ENCODE data around the gene SPI1. TPM values are rescaled to one million over a fixed set of nuclear protein-coding genes. Genes with fewer than 3 reads are reported as not detected.

The SPI1 gene
- total RNA-seq, 1 experiment from 2014 or later: not detected

DNA sequence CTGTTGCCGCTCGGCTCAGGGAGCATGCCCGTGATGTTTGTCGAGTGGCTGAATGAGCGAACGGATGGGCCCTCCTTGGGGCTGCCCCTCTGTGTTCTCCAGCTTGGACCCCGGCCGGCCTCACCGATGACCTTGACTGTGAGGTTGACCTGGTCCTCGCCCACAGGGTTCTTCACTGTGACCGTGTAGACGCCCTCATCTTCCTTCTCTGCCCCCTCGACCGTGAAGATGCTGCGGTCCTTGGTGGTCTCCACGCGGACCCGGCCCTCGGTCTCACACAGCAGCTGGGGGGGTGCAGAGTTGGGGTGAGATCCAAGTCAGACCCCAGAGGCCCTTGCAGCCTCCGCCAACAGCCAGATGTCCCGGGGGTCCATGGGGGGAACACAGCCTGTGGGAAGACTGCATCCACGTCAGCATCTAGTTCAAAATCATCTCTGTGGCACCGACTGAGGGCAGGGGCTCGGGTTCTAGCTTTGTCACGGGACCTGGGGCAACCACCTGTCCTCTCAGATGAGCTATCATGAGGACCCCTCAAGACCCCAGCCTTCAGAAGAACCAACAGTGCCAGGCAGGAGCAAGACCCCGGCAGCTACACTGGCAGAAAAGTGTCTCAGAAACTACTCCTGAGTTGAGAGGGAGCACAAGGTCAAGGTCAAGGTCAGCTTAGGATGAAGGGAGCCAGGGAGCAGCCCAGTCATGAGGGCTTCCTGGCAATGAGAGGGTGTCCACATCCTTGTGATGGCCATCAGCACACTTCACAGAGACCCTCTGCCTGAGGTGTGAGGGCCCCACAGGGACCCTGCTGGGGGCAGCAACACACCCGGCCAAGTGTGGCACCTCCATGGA, 39.7 kb downstream of the SPI1 start:
- Histone ChIP-seq H3T11ph (ENCODE audit: low read length) (no peak overlapping the region), H2BK12ac (ENCODE audit: insufficient read length, low read depth, low read length) (no peak overlapping the region), H2BK15ac (ENCODE audit: low read depth, low read length) (no peak overlapping the region), H3K27ac (ENCODE audit: insufficient read length, low read depth, low read length) (no peak overlapping the region), H2AFZ (ENCODE audit: low read length) (no peak overlapping the region), H3K27me3 (ENCODE audit: insufficient read depth, low read length) (no peaks in the 10 kb centered on the region), H3K9me3 (ENCODE audit: control insufficient read depth, low read depth, low read length) (no peaks in the 10 kb centered on the region), H4K91ac (ENCODE audit: insufficient read length, low read depth, low read length) (no peak overlapping the region), H4K20me1 (ENCODE audit: control insufficient read depth, insufficient read depth, insufficient read length) (no peaks in the 10 kb centered on the region), H3K79me2 (ENCODE audit: insufficient read depth, low read length) (no peaks in the 10 kb centered on the region), H3K18ac (ENCODE audit: insufficient read length, low read depth, low read length) (no peak overlapping the region), H4K8ac (replicated peaks; ENCODE audit: insufficient read length, low read depth, low read length) (no peak overlapping the region), H3K4me1 (ENCODE audit: insufficient read depth, low read length) (no peaks in the 10 kb centered on the region), H3K4ac (ENCODE audit: low read depth, low read length) (no peak overlapping the region), H3K23ac (ENCODE audit: insufficient read length, low read depth, low read length) (no peak overlapping the region), H2BK20ac (ENCODE audit: low read depth, low read length, poor library complexity, severe bottlenecking) (no peak overlapping the region), H2AK5ac (ENCODE audit: insufficient read length, low read length) (no peak overlapping the region), H3K23me2 (ENCODE audit: insufficient read length, low read depth, low read length, poor library complexity, severe bottlenecking) (no peaks in the 10 kb centered on the region), H4K5ac (ENCODE audit: insufficient read length, low read depth, low read length) (no peak overlapping the region), H3K79me1 (ENCODE audit: insufficient read depth, low read depth, low read length, poor library complexity, severe bottlenecking) (no peaks in the 10 kb centered on the region), H2BK5ac (ENCODE audit: insufficient read length, low read length) (no peak overlapping the region), H3K56ac (ENCODE audit: insufficient read length, low read depth, low read length) (no peak overlapping the region), H3K4me2 (ENCODE audit: insufficient read depth, insufficient read length, low read length) (no peak overlapping the region), H3K9ac (ENCODE audit: extremely low read depth, insufficient read length, low read length) (no peak overlapping the region), H2BK120ac (ENCODE audit: low read depth, low read length, poor library complexity, severe bottlenecking) (no peak overlapping the region), H3K14ac (ENCODE audit: insufficient read depth, low read length) (no peak overlapping the region)
- TF ChIP-seq, protein P1, sequence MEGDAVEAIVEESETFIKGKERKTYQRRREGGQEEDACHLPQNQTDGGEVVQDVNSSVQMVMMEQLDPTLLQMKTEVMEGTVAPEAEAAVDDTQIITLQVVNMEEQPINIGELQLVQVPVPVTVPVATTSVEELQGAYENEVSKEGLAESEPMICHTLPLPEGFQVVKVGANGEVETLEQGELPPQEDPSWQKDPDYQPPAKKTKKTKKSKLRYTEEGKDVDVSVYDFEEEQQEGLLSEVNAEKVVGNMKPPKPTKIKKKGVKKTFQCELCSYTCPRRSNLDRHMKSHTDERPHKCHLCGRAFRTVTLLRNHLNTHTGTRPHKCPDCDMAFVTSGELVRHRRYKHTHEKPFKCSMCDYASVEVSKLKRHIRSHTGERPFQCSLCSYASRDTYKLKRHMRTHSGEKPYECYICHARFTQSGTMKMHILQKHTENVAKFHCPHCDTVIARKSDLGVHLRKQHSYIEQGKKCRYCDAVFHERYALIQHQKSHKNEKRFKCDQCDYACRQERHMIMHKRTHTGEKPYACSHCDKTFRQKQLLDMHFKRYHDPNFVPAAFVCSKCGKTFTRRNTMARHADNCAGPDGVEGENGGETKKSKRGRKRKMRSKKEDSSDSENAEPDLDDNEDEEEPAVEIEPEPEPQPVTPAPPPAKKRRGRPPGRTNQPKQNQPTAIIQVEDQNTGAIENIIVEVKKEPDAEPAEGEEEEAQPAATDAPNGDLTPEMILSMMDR (conservative IDR thresholded peaks at IDR 0.05): no peak
- H3K27me3 Mint-ChIP-seq (ENCODE audit: low read depth): peaks cover 1% of the 10 kb centered on the region; the same call in 1 of the 2 replicates
- H3K27ac Mint-ChIP-seq: peak overlapping the region in 2 of 3 experiments; percentile 22 to 55; a peak in 2 of 7 replicates
- no peaks in the 10 kb centered on the region; a peak in 1 of 7 replicates for H3K36me3 Mint-ChIP-seq (ENCODE audit: insufficient read depth in 1 of 3, low read depth in 3 of 3)
- WGBS (ENCODE audit: extremely low coverage, insufficient read length, low lambda C conversion rate): no CpG with 5 or more reads among the region's 27 CpGs
- H3K4me3 Mint-ChIP-seq: no peak overlapping the region
- no peaks in the 10 kb centered on the region; a peak in 1 of 5 replicates for H3K9me3 Mint-ChIP-seq
- no peak for DNase-seq
- H3K4me1 Mint-ChIP-seq: no peaks in the 10 kb centered on the region
